GM19351 (cell line): ENCODE data around the gene FARP1.

ENCODE experiments used
- ATAC-seq: cut with Tn5 transposase; IDR thresholded peaks from one replicate; pipeline ENCODE4 v1.9.1; 2021; ENCODE audit warnings: mild to moderate bottlenecking, moderate library complexity; ENCODE audit not compliant: unreplicated experiment

The FARP1 gene

DNA sequence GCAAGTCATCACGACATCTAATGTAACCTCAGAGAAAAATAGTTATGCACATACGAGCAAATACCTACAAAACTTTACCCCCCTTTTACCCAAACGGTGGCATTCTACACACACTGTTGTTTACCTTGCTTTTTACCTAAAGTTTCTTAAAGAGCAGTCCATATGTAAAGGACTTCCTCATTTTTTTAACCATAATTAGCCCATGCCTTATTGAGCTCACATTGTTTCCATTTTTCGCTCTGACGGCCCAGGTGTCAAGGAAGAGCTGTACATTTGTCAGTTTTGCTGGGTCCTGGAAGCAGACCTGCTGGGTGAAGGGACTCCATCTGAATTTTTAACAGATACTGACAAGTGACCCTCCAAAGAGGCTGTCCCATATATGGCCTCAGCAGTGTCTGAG is 344.6 kb downstream of the FARP1 start:
- no peak for ATAC-seq

GRCh38 chr13:98488736-98489135 is 345.8 kb downstream of the FARP1 start:
- ATAC-seq: no peak

DNA sequence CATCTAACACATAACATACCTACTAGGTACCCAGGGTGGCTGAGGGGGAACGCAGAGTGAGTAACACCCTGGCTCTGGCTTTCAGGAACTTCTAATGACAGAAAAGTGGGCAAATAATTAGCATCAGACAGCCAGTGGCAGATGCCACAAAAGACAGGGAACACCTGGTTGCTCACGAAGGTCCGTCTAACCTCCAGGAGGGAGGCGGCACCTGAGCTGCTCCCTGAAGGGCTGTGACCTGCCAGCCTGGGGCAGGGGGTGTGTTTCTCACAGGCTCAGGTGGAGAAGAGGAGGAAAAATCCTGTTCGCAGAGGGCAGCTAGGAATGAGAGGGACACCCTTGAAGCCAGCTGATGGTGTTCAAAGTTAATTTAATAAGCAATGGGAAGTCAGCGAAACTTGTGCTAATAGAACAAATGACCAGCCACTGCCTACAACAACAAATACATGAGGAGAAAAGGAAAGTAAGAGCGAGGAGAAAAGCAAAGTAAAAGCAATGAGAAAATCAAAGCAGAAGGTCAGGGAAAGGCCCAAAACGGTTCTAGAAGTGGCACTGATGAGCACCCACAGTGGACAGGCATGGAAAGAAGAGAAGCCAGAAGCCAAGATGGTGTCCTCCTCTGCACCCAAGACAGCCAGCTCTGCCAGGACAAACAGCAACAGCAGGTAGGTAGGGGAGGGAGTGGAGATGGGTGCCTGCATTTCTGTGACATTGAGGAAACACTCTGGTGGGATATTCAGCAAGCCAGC is 346.7 kb downstream of the FARP1 start:
- no peak for ATAC-seq

GRCh38 chr13:98490195-98490836 is 347.4 kb downstream of the FARP1 start:
- ATAC-seq: no peak

DNA sequence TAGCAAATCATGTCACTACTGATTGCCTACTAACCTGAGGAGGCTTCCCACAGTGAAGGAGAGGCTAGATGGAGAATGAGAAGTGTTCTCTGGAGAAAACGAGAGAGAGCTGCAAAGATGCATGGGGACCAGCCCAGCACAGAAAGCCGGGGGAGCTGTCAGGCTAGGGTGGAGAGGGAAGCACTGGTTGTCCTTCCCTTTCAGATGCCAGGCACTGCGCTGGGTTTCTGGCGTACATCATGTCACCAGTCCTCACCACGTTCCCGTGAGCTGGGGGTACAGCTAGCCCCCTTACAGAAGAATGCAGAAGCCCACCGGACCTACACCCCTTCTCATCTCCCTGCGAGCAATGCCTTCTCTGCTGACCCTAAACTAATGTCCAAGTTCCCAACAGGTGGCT is 348.0 kb downstream of the FARP1 start:
- ATAC-seq: no peak

GRCh38 chr13:98492335-98493041 is 349.6 kb downstream of the FARP1 start:
- no peak for ATAC-seq

- ATAC-seq: no peak
These were observed 350.3 kb downstream of the FARP1 start for GRCh38 chr13:98493042-98493712.

DNA sequence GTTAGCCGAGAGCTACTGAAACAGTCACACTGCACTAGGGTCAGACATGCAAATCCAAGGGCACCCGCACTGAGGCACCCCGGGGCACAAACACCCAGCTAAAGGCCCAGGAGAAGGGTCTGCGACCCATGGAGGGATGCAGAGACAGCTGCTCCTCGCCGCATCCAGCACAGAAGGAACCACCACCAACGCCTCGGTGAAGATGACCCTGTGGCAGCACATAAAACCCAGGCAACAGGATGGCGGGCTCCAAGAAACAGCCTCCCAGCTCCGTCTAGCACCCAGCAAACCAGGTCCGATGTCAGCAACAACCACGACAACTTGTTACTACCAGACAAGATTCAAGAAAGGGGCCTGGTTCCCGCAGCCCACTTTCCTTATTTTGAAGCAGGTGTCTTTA is 351.9 kb downstream of the FARP1 start:
- no peak for ATAC-seq

DNA sequence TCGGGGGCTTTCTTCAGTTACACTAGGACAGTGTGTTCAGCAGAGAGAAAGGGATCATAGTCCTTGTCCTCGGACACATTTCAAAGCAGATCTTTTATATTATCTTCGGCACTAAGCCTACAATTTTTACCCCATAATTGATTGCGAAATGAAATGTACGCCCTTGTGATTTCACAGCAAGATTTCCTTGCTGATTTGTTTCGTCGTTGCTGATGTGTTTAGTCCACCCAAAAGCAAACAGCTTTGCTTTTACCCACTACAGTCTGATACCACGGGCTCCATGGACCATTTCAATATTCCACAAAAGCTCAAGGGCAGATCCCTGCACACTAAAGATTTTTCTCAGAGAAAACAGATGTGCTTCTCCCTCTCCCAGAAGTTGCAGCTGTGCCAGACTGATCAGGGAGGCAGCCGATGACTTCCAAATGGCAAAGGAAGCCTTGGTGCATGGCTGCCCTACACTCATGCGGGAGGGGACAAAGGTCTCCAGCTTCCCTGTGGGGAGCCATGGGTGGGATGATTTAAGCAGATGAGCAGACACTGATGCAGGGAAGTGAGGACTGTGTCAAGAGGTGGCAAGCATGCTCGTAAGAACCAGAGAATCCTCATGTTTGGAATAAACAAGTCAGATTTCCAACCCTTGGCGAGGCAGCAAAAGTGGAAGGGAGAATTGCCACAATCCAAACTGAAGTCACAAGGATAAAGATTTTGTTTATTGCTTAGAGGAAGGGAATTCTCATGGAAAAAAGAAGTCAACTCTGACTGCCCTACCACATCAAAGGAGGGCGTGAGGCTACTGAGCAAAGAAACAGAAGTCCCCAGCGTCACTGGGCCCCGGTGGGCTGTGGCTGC is 353.0 kb downstream of the FARP1 start:
- no peak for ATAC-seq

DNA sequence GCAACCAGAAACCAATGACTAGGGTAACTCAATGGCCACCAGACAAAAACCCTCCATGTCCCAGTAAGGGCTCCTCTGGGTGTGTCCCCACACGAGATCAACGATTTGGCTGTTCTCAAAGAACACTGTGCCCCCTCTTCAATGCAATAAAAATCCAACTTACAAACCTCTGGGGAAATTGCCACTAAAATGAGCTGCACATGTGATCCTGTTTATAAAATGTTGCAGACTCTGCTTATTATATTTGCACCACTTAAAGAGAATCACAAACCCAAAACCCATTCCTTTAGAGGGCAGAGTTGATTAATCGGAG is 353.5 kb downstream of the FARP1 start:
- ATAC-seq: no peak

DNA sequence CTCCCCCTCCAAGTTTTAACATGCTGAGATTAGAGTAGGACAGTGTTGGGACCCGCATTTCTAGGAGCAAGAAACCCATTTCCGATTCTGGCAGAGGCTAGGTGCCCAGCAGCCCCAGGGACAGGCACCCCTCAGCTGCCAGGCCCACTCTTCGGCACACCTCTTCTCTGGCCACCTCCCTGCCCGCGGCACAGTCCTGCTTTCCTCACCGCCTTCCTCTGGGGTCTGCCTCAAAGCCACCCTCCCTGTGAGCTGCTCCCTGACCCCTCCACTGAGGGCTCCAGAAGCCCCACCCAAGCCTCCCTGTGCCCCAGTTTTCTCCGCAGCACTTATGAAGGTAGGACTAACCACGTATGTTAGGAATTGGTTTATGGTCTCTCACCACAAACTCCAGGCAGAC is 354.1 kb downstream of the FARP1 start:
- ATAC-seq: no peak

DNA sequence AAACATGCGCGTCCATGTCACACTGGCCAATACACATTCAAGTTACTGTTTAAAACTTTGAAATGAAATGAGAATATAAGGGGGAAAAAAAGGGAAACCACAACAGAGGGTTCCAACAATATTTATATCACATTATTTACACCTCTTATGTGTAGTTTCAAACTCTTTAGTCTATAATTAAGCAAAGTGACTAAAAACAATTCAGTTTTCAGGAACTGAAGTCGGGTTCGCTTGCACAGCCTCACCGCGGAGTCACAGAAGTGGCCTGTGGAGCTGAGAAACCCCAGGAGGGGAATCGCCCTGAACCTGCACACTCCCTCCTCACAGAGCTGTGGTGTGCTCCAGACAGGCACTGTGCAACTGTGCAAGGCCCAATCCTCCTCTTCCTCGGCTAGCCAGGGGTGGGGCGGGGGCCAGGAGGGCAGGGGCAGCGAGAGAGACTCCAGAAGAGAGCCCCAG is 358.1 kb downstream of the FARP1 start:
- ATAC-seq: peak; percentile 84

DNA sequence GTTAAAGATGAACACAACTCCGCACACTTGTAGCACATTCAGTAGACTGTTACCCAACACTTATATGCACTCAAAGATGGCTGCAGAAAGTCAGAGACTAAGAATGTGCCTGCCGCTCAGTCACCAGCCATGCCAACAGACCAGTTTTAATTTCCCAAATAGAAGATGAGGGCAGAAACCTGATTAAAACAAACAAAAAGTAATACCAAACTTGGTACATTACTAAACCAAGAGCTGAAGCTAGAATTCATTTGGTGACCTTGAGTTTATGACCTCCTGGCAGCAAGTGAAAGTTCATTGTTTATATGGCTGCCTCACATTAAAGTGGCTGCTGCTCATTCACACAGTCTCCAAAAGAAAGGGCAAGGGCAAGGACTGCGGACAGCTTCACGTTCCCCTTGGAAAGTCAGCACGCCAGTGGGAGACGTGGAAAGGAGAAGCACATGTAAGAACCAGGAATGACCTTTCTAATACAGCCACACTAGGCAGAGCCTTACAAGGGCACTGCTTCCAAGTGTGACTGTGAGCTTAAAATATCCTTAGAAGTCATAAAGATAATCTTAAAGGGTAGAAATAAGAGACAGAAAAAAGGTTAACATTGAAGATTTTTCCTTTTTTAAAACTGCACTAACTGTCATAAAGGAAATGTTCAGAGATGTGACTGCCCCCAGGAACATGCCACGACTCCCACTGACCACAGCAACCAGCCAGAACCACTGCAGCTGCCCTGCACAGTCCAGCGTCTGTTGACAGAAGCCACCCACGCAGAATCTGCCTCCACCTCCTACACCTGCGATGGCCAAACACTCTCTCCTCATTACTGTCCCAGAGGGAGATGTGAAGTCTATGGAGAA is 360.5 kb downstream of the FARP1 start:
- no peak for ATAC-seq

GRCh38 chr13:98504029-98504351 is 361.1 kb downstream of the FARP1 start:
- ATAC-seq: no peak

GRCh38 chr13:98504371-98504963 is 361.6 kb downstream of the FARP1 start:
- peak; percentile 49 for ATAC-seq
